BE2C (cell line): ENCODE measurements around the gene MSI1.
"Not testable (repeated sequence)": the region's sequence is repeated elsewhere in the genome, so short reads cannot be mapped to it uniquely, and the experiment has no call there.

Experiments used
- DNase-seq: peaks from one replicate; pipeline ENCODE4 v3.0.0-alpha.2; 2020
- H3K27me3 ChIP-seq: fragments of 250-450 bp; sonication (Bioruptor Pico); 2 replicates; pipeline ENCODE4 v1.5.1; 2020; ENCODE audit warnings: mild to moderate bottlenecking
- H3K36me3 ChIP-seq: fragments of 250-450 bp; sonication (Bioruptor Pico); 2 replicates; pipeline ENCODE4 v1.5.1; 2020; ENCODE audit warnings: mild to moderate bottlenecking
- H3K4me1 ChIP-seq: fragments of 250-450 bp; sonication (Bioruptor Pico); 2 replicates; pipeline ENCODE4 v1.5.1; 2020
- H3K4me3 ChIP-seq: 2 replicates; pipeline ENCODE4 v1.5.1; 2011; ENCODE audit warnings: low read depth, low read length
- H3K9me3 ChIP-seq: fragments of 250-450 bp; sonication (Bioruptor Pico); 2 replicates; pipeline ENCODE4 v1.5.1; 2020
- TF ChIP-seq, protein P1 (sequence below): IDR thresholded peaks from 2 replicates; pipeline ENCODE4 v1.5.1; 2012; ENCODE audit warnings: mild to moderate bottlenecking, low read depth, low read length

The MSI1 gene

DNA sequence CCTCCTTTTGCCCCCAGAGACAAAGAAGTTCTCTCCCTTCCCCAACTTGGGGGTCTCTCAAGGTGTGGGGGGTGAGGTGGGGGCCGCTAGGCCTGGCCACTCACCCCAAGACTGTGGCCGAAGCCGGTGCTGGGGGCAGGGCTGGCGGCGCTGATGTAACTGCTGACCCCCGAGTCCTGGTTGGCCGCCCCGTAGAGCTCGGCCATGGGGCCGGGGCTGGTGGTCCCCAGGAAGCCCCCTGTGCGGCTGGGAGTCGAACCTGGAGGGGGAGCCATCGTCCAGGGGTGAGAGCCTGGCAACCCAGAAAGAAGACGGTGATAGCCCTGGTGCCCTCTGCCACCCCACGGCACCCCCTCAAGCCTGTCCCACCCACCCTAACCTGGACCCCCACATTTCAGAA, 22.9 kb downstream of the MSI1 start:
- DNase-seq = no peak
- TF ChIP-seq, protein P1, sequence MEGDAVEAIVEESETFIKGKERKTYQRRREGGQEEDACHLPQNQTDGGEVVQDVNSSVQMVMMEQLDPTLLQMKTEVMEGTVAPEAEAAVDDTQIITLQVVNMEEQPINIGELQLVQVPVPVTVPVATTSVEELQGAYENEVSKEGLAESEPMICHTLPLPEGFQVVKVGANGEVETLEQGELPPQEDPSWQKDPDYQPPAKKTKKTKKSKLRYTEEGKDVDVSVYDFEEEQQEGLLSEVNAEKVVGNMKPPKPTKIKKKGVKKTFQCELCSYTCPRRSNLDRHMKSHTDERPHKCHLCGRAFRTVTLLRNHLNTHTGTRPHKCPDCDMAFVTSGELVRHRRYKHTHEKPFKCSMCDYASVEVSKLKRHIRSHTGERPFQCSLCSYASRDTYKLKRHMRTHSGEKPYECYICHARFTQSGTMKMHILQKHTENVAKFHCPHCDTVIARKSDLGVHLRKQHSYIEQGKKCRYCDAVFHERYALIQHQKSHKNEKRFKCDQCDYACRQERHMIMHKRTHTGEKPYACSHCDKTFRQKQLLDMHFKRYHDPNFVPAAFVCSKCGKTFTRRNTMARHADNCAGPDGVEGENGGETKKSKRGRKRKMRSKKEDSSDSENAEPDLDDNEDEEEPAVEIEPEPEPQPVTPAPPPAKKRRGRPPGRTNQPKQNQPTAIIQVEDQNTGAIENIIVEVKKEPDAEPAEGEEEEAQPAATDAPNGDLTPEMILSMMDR = no peak
- Histone ChIP-seq H3K4me3 (no peak overlapping the region), H3K9me3 (no peaks in the 10 kb centered on the region), H3K27me3 (no peaks in the 10 kb centered on the region), H3K4me1 (no peaks in the 10 kb centered on the region), H3K36me3 (no peaks in the 10 kb centered on the region)

DNA sequence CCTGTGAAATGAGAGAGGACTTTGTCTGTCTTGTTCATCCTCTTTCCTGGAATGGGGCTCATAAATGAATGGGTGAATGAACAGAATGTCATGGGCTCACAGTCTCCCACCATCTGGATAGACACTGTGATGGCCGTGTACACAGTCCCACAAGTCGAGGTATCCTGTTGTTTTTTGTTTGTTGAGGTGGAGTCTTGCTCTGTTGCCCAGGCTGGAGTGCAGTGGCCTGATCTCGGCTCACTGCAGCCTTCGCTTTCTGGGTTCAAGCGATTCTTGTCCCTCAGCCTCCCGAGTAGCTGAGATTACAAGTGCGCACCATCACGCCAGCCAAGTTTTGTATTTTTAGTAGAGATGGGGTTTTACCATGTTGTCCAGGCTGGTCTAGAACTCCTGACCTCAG, 25.3 kb downstream of the MSI1 start:
- no peaks in the 10 kb centered on the region for H3K27me3 ChIP-seq
- no peak overlapping the region for H3K4me3 ChIP-seq
- TF ChIP-seq, protein P1 = no peak
- no peaks in the 10 kb centered on the region for H3K9me3 ChIP-seq
- no peaks in the 10 kb centered on the region for H3K4me1 ChIP-seq
- no peak for DNase-seq
- no peaks in the 10 kb centered on the region for H3K36me3 ChIP-seq

DNA sequence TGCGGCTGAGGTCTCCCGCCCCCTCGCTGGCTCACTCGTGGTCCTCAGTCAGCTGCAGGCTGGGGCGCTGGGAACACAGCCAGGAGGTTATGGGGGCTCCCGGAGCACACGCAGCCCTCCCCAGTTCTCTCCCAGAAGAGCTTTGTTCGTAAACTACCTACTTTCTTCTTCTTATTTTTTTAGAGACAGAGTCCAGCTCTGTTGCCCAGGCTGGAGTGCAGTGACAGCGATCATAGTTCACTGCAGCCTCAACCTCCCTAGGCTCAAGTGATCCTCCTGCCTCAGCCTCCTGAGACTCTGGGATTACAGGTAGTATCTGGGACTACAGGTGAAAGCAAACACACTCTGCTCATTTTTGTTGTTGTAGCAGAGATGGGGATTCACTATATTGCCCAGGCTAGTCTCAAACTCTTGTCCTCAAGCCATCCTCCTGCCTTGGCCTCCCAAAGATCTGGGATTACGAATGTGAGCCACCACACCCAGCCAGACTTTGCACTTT, 25.9 kb downstream of the MSI1 start:
- Histone ChIP-seq H3K4me3 (no peak overlapping the region), H3K27me3 (no peaks in the 10 kb centered on the region), H3K36me3 (no peaks in the 10 kb centered on the region), H3K9me3 (no peaks in the 10 kb centered on the region), H3K4me1 (no peaks in the 10 kb centered on the region)
- DNase-seq = no peak
- TF ChIP-seq, protein P1 = no peak

DNA sequence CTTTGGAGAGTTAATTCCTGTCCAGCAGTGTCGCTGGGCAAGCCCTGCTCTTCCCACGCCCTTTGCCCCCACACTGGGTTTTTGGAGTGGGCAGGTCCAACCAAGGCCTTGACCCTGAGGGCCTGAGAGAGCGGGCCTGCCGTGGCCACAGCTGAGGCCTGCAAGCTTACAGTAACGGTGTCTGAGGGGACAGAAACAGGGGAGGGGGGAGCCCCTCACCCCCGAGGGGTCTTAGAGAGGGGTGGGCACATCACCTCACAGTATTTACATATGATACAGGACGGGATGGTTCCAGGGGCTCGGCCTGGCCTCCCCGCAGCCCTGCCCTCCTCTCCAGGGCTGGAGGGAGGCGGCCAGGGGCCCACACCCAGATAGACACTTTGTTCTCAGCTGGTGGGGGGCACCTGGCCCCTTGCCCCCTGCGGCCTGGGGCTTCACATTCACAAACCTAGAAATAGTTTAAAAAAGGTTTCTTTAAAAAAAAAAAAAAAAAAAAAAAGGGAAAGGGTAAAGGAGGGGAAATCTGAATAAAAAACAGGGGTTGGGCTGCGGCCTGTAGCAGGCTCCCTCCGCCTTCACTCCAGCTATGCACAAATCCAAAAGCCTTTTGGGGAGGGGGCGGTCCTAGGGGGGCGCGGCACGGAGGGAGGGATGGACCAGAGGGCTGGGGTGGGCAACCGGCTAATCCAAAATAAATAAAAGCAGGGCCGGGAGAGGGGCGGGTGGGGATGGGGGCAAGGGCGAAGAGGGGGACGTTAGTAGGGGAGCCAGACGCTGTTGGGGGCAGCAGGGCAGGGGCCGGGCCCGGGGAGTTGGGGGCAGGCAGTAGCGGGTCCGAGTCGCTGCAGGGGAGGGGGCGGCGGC, 26.6 kb downstream of the MSI1 start:
- Histone ChIP-seq H3K9me3 (no peaks in the 10 kb centered on the region), H3K27me3 (no peaks in the 10 kb centered on the region), H3K4me3 (no peak overlapping the region), H3K4me1 (no peaks in the 10 kb centered on the region), H3K36me3 (no peaks in the 10 kb centered on the region)
- DNase-seq = no peak
- TF ChIP-seq, protein P1 = no peak

DNA sequence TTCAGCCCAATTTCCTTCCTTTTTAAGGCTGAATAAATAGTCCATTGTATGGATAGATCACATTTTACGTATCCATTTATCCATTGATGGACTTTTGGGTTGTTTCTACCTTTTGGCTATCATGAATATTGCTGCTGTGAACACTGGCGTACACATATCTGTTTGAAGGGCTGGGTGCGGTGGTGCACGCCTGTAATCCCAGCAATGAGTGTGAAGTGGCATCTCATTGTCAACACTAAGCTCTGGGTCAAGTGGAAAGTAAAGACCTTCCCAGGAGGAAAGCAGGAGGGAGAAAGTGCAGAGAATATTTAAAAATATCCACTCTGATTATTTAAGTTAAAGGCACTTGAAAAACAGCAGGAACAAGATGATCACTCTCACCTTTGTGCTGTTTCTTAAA, 29.7 kb downstream of the MSI1 start:
- H3K4me1 ChIP-seq = no peaks in the 10 kb centered on the region
- DNase-seq = no peak
- H3K36me3 ChIP-seq = no peaks in the 10 kb centered on the region
- TF ChIP-seq, protein P1 = no peak
- H3K27me3 ChIP-seq = no peaks in the 10 kb centered on the region
- H3K4me3 ChIP-seq = no peak overlapping the region
- H3K9me3 ChIP-seq = peaks cover 5% of the 10 kb centered on the region; the same call in 1 of the 2 replicates

DNA sequence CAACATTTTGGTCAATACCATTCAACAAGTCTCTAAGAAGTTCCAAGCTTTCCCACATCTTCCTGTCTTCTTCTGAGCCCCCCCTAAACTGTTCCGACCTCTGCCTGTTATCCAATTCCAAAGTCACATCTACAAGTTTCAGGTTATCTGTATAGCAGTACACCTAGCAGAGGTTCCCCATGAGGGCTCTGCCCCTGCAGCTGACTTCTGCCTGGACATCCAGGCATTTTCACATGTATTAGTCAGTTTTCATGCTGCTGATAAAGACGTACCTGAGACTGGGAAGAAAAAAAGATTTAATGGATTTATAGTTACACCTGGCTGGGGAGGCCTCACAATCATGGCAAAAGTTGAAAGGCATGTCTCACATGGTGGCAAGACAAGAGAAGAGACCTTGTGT, 31.2 kb downstream of the MSI1 start:
- TF ChIP-seq, protein P1 = no peak
- Histone ChIP-seq H3K4me1 (no peaks in the 10 kb centered on the region), H3K36me3 (no peaks in the 10 kb centered on the region), H3K9me3 (peaks cover 5% of the 10 kb centered on the region; the same call in 1 of the 2 replicates), H3K4me3 (no peak overlapping the region), H3K27me3 (no peaks in the 10 kb centered on the region)
- no peak for DNase-seq

DNA sequence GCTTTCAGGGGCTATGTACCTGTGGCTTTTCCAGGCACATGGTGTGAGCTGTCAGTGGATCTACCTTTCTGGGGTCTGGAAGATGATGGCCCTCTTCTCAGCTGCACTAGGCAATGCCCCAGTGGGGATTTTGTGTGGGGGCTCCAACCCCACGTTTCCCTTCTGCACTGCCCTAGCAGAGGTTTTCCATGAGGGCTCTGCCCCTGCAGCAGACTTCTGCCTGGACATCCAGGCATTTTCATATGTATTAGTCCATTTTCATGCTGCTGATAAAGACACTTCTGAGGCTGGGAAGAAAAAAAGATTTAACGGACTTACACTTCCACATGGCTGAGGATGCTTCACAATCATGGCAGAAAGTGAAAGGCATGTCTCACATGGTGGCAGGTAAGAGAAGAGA, 32.6 kb downstream of the MSI1 start:
- H3K4me1 ChIP-seq, H3K27me3 ChIP-seq, H3K9me3 ChIP-seq, H3K4me3 ChIP-seq, DNase-seq, H3K36me3 ChIP-seq: not testable (repeated sequence)
